ENCODE data around the gene TSSC4.

DNA sequence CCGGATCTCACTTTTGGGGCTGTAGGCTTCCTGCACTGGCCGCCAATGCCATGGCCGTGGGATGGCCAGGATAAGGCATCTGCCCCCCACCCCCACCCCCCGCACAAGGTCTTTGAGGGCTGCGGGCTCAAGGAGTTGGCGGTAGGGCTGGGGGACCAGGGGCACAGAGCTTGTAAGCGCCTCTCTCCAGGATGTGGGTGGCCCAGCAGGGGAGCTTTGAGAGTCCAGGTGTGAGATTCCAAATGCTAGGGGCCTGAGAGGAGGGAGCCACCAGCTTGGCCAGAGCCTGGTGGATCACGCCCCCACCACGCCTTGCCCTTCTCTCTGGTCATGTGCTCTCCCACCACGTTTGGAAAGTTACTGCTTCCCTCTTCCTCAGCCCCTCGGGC lies 18.4 kb upstream of the TSSC4 start:
- TF ChIP-seq, protein P1, sequence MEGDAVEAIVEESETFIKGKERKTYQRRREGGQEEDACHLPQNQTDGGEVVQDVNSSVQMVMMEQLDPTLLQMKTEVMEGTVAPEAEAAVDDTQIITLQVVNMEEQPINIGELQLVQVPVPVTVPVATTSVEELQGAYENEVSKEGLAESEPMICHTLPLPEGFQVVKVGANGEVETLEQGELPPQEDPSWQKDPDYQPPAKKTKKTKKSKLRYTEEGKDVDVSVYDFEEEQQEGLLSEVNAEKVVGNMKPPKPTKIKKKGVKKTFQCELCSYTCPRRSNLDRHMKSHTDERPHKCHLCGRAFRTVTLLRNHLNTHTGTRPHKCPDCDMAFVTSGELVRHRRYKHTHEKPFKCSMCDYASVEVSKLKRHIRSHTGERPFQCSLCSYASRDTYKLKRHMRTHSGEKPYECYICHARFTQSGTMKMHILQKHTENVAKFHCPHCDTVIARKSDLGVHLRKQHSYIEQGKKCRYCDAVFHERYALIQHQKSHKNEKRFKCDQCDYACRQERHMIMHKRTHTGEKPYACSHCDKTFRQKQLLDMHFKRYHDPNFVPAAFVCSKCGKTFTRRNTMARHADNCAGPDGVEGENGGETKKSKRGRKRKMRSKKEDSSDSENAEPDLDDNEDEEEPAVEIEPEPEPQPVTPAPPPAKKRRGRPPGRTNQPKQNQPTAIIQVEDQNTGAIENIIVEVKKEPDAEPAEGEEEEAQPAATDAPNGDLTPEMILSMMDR (IDR thresholded peaks at IDR 0.05; ENCODE audit: insufficient read depth, low read depth, low read length), result no peak
- TF ChIP-seq EZH2 (IDR thresholded peaks at IDR 0.05; ENCODE audit: insufficient read depth, low read length), result no peak
